ENCODE data around the gene SSPN.
"Not testable (repeated sequence)": the region's sequence is repeated elsewhere in the genome, so short reads cannot be mapped to it uniquely, and the experiment has no call there.

Gene SSPN

DNA sequence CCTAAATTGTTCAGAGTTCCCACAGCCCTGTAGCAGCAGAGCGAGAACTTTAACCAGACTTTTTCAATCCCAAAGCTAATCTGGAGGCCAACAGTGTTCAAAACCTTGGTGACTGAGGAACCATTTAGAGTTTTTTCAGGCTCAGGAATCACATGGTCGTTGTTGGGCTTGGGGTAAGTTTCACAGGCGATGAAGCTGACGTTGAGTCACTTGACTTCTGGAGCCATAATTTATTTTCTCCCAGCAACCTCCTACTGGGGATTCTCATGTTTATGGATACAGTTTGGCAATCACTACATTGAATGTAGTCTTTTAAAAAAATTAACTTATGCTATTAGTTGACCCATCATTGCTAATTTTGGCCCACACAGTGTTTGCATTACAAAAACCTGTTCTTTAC is 34.5 kb downstream of the SSPN start:
- DNase-seq (ENCODE audit: low spot score): no peak

DNA sequence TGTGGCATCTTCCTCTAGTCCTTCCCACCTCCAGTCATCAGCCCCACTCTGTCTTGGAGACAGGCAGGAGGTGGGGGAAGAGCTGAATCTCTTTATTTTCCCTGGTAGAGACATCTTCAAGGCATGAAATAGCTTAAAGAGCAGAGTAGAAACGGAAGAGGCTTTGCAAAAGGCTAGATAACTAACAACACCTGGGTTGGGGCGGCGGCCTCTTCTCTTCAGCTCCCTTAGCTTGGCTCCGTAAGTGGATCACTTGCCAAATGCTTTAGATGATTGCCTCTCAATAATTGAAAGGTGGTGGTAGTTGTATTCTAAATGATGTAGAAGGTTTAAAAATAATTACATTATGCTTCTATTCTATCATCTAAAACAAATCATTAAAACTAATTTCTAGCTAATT is 36.1 kb downstream of the SSPN start:
- DNase-seq (ENCODE audit: low spot score): no peak

DNA sequence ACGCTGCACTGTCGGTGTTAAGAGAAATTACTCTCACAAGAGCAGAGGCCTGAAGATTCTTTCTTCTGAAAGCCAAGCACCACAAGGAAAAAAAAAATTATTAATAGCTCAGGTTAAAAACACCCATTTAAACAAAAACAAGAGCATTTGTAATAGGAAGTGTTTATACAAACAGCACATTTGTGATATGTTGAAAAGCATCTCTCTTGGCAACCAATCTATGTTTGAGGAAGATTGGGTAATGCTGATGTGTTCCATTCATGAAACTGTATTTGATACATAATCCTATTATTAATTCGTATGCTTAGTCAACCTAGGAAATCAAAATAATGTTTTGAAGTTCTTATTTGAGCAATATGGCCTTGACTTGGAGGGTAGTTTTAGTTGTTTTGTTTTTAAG is 36.5 kb downstream of the SSPN start:
- DNase-seq (ENCODE audit: low spot score): no peak

DNA sequence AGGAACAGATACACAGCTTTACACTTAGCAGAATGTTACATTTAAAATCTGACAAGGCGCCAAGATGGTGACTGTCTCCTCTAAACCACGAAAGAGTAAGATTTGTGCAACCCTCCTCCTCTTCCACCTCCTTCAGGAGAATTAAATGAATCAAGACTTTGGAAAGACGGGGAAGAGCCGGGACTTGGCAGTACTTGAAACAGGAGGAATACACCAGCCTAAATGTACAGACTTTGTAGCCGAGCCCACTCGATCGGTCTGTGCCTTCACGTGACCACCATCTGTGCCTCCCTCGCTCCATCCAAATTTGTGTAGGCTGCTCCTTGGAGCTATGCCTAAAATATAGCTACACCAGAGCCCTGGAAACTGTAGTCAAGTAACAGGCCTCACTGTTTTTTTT is 38.3 kb downstream of the SSPN start:
- DNase-seq (ENCODE audit: low spot score): no peak

DNA sequence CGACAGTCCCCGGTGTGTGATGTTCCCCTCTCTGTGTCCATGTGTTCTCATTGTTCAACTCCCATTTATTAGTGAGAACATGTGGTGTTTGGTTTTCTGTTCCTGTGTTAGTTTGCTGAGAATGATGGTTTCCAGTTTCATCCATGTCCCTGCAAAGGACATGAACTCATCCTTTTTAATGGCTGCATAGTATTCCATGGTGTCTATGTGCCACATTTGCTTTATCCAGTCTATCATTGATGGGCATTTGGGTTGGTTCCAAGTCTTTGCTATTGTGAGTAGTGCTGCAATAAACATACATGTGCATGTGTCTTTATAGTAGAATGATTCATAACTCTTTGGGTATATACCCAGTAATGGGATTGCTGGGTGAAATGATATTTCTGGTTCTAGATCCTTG is 40.1 kb downstream of the SSPN start:
- DNase-seq (ENCODE audit: low spot score): not testable (repeated sequence)

DNA sequence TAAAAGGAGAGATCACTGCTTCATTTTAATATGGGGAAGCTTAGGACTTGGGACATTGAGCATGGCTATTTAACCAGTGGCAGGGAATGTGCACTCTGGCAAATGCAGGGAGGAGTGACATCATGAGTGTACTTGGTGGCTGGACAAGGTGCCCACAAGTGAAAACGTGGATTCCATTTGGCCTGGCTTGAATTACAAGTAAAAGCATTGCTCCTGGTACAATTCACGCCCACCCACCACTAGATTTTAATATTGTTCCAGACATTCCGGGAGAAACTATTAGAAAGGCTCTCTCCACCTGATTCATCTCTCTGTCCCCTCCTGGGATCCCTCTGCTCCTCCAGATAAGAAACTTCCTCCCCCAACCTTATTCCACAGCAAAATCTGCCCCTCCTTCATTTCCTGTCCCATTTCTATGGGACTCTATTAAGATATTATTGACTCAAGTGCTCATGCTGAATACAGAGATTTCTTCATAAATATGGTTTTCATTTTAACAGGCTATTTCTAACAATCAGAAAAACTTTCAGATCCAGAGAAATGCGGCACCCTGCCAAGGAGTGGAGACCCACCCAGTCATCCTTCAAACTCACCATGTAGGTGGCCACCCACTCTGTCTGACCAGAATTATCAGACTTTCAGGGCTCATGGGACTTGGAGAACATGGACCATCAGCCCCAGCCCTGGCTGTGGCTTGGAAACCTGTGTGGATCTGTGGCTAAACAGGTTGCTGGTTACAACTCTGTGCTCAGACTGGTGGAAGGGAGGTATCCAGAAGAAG is 43.2 kb downstream of the SSPN start:
- DNase-seq (ENCODE audit: low spot score): peak; percentile 22

DNA sequence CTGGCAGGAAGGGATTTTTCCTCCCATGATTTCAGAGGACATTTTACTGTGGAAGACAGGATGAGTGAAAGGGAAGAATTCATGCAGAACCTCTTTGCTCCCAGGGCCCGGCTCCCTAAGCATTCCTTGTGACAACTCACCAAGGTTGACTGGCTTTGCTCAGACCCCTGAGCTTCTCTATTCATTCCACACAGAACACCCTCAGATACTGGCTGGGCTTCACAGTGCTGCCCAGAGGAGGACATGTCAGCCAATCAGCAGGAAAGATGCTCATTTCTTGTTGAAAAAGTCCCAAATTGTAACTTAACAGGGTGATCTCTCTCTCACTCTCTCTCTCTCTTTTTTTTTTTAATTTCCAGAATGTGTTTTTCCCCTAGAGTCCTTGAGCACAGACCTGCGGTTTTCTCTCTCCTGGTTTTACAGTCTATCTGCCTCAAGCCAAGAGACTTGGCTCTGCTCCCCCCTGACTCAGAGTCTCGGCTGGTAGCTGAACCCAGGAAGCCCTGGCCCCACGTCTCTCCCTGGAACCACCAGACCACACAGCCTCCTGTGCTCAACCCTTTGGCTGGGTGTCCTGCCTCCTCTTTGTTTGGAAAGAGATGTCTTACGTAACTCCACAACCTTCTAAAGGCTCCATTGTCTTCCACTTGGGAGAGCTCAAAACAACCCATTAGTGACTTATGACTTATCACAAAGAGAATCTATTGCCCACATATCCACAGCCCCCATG is 43.9 kb downstream of the SSPN start:
- DNase-seq (ENCODE audit: low spot score): peak; percentile 93

DNA sequence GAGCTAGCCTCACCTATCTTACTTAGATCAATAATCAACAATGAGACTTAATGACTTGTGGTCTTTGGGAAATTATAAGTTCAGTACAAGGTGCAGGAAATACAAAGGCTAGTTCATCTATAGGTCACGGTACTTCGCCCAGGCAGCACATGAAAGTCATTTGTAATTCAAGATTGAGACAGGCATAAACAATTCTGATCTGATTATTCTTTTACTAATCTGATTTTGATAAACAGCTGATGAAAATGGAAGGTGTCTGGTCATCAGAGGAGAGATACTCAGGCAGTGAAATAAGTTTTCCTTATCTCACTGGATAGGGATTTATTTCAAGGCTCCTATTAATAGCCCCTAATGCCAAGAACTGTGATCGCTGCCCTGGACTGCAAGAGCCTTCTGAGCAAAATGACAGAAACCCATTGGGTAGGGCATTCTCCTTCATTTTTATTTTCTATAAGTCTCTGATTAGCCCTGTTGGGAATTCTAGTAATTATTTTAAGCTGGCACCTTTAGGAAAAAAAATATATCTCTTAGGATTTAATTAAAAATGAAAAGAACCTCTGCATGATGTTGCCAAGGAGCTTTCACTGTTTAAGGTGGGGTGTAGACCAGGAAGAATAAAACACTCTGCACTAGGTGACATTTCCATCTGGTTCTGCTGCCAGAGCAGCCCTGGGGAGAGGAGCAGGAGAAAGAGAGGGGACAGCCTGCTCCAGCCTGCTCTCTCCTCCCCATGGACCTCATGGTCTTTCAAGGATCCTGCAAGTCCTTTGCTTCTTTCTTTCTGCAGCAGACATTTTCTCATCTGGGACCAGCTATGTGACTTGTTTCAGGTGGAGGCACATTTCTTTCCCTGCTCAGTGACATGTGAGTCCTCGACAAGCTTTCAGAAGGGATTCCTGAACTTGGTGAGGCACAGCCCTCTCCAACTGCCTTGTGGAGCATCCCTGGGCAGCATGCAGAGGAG is 44.8 kb downstream of the SSPN start:
- DNase-seq (ENCODE audit: low spot score): no peak

DNA sequence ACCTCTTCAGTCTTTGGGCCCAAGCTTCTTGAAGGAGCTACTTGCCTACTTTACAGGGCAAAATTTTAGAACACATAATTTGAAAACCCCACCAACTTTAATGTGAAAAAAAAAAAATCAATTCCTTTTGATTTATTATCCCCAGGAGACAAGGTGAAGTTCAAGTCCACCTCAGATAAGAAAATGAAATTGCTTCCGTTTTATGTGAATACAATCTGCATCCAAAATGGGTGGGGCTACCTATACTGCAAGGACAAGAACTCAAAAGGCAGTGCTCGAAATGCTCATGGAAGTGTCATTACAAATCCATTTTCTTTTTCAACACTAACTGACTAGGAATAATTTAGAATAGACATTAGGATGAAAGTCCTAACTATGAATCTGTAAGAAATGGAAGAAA is 45.7 kb downstream of the SSPN start:
- DNase-seq (ENCODE audit: low spot score): no peak

DNA sequence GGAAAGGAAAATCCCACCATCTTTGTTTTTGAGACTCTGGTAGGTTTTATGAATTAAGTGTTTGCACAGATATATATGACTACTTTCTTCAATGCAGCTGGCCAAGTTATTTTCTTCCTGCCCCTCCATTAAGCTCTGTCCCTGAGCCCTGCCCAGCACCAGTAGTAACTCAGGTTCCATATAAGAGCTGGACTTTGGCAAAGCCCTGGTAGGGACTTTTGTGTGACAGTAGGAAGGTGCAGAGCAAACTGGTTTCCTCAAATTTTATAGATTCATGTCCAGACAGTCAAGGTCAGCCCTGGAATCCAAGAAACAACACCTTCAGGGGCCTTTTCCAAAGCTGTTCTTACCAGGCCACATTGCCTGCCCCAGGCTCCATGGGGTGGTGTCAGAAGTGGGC is 47.3 kb downstream of the SSPN start:
- no peak for DNase-seq (ENCODE audit: low spot score)

DNA sequence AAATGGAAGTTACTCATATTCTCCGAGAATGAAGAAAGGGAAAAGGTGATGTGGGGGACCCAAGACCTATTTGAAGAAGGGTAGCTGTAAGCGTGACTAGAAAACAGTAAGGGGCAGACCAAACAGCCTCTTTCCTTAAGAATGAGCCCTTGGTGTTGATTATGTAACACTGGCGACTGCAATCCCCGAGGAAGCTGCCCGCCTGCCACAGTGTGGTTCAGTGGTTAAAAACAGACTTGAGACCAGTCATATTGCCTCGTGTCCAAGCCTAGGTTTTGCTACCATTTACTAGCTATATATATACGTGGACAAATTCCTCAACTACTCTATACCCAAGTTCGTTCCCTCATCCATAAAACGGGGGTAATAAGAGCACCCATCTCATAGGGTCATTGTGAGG is 49.1 kb downstream of the SSPN start:
- DNase-seq (ENCODE audit: low spot score): no peak

DNA sequence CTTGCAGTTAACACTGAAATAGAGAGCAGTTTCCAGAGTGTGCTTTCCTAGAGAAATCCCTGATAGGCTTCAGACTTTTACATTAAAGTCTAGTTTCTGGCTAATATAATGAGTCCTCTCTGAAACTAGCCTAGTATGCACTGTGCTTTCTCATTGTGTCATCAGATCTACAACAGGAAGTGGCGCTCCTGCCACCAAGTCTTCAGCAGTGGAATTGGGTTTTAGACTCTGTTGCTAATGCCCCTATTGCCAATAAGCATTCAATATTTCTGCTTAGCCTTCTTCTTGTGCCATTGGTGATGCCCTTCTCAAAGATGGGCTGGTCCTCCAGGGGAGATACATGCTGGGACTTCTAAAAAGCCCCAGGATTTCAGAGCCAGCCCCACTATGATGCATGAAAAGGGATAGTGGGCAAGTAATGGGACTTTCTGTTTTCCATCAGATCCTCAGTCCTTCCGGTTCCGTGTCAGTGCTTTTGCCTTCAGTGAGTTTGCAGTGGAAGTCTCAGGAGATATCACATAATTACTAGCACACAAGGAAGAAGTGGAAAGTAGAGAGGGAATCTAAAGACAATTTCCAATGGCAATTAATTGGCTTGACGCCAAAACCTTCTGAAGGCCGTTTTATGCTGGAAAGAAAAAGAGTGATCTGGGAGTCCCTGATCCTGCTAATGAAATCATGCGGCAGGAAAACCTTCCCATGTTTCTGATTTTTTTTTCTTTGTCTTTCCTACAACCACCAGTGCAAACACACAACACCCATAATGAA is 50.0 kb downstream of the SSPN start:
- no peak for DNase-seq (ENCODE audit: low spot score)

DNA sequence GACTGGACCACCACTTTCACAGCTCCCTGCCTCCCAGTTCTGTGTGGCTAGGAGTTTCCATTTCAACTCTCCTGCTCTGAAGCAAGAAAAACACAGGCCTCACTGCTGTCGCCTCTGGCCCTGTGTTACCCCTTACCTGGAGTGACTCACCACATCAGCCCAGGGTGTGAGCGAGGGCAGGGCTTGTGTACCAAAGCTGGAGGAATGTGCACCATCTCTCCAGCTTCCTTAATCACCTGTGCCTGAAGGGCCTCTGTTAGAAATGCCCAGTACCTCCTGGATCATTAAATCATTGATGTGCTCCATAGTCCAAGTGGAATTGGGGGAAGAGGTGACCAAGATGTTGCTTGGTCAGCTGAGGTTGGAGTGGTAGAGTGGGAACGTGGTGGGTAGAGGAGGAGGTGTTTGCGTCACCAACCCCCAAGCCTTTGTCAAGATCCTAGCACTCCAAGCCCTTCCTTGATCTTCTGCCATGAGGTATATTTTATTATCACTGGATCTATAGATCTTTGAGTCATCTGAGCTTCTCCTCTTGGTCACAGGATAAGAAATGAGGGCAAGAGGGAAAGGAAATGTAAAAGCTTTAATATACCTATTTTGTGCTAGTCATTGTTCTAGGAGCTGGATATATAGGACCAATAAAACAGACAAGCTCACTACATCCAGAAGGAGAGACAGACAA is 51.3 kb downstream of the SSPN start:
- no peak for DNase-seq (ENCODE audit: low spot score)

DNA sequence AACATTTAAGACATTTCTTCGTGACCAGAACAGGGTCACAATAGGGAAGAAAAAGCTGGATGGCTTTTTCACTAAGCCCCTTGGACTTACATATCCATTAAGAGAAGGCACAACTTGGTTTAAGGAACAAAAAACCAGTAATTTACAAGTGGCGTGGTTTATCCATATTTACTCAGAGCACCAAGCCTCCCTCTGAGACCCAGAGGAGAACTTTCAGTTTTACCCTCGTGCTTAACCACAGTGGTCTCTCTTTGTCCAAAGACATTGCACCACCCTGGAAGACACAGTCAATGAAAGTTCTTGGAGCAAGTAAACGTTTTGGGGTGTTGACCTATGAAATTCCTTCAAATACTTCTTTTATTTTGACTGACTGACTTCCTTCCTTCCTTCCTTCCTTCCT is 52.5 kb downstream of the SSPN start:
- DNase-seq (ENCODE audit: low spot score): no peak

DNA sequence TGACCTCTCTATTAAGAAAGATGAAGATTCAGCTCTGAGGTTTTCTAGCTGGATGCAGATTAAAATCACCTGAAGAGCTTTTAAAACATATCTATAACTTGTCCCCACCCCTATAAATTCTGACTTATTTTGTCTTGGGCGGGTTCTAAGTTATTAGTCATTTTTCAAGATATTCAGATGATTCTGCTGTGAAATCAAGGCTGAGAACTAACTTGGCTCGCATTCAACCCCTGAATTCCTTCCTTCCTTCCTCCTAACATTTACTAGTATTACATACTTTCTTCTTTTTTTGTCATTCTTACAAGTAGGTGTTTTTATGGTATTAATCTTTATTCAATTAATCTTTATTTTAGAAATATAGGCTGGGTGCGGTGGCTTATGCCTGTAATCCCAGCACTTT is 55.4 kb downstream of the SSPN start:
- no peak for DNase-seq (ENCODE audit: low spot score)

DNA sequence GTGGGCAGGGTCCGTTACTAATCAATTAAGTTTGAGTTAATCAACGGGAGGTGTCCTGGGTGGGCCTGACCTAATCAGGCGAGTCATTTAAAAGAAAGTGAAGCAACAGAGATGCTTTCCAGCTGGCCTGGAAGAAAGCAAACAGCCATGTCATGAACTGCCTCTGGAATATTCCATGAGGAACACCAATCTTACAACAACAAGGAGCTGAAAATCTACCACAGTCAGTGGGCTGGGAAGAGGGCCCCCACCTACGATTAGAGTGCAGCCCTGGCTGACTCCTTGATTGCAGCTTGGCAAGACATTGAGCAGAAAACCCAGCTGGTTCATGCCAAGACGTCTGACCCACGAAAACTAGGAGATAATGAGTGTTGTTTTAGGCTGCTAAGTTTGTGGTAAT is 56.2 kb downstream of the SSPN start:
- DNase-seq (ENCODE audit: low spot score): no peak

DNA sequence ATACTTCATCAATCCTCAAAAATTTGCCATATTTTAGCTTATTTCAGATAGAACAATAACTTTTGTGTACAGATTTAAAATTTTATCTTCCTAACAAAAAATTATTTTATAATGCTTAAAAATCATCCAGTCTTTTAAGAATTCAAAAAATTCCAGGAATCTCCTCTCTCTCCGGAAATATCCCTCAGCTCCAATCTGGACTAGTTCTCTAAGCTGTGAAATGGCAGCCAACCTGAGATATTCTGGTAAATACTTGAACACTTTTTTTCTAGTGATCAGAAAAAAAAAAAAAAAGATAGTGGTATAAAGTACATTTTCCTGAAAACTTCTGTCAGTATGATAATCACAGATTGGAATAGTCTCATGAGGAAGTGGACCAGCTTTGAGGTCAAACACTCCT is 57.6 kb downstream of the SSPN start:
- DNase-seq (ENCODE audit: low spot score): no peak

DNA sequence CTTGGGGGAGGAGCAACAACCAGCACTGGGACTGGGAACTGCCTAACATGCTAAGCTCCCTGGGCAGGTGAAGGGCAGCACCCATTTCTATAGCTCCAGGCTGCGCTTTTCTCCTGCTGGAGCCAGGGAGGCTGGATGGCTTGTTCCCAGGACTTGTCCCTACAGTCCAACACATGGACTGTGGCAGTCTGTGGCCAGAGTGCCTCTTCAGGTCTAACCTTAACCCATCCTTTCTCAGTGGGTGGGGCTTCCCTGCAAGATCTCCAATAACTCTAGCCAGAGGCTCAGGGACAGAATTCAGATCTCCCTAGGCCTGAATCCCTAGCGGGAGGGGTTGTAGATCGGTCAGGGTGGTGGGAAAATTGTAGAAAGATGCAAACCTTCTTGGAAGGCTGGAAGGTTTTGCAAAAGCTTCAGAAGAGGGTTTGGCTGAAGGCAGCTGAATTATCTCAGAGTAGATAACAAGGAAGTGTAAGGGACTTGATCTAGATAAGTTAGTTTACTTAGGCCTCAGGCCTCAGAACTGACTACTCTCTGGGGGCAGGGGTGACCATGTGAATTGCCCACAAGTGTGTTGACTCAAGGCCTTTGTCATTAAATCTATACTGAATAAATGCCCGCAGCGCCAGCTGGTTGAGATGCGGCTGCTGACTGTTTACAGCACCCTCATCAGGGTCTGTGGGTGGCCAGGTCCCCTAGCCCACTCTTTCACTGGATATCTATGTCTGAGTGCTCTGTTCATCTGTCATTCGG is 60.7 kb downstream of the SSPN start:
- DNase-seq (ENCODE audit: low spot score): no peak

DNA sequence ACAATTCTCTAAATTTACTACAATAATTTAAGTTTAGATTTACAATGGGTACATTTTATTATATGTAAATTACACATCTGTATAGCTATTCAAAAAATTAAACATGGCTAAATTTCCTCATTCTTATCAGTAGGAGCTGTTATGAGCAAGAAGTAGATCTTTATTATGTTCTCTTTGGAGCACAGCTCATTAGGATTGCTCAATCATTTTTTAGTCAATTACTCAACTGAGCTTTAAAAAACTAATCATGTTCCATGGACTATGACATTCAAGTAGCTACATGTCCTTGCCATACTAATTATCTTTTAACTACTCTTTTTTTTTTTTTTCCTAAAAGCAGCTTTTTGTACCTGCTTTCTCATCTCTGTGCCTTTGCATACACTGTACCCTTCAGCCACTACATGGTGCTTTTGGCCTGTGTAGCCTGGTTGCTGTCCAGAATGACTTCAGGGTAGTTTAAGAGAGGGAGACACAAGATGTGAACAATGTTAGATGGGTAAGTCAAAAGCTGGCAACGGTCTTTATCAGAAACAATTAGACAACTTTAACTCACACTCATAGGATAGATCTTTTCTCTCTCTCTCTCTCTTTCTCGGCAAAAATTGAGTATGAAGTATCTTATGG is 69.0 kb downstream of the SSPN start:
- no peak for DNase-seq (ENCODE audit: low spot score)

DNA sequence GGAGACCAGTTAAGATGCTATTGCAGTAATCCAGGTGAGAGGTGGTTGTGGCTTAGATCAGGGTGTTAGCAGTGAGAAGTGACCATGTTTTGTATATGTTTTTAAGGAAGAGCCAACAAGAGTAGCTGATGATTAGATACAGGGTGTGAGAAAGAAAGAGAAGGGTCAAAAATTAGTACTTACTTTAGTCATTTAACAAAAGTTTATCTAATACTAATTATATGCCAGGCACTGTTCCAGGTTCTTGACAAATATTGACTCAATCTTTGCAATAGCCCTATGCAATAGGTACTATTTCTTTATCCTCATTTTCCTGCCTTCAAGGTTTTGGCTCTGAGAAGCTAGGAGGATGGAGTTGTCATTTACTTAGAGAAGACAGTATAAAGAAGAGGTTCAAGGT is 70.2 kb downstream of the SSPN start:
- no peak for DNase-seq (ENCODE audit: low spot score)
